Measurements from ENCODE around the gene SUPT20HL1.
A peak's percentile ranks its signal among the peaks of the same experiment; 100 is the strongest.
"Not testable (repeated sequence)": the region's sequence is repeated elsewhere in the genome, so short reads cannot be mapped to it uniquely, and the experiment has no call there.

Gene SUPT20HL1

GRCh38 chrX:24364326-24364725 is 3.9 kb downstream of the SUPT20HL1 start:
- FAIRE-seq = no peak

- FAIRE-seq = no peak
Measured at GRCh38 chrX:24364851-24365538, 4.6 kb downstream of the SUPT20HL1 start.

- FAIRE-seq = not testable (repeated sequence)
Measured at GRCh38 chrX:24366762-24367400, 6.4 kb downstream of the SUPT20HL1 start.

- no peak for FAIRE-seq
Measured at GRCh38 chrX:24369816-24370215, 9.4 kb downstream of the SUPT20HL1 start.

- FAIRE-seq = no peak
Measured at GRCh38 chrX:24371391-24371972, 11.0 kb downstream of the SUPT20HL1 start.

- FAIRE-seq = no peak
Measured at GRCh38 chrX:24372021-24372763, 11.8 kb downstream of the SUPT20HL1 start.

- FAIRE-seq = no peak
Measured at GRCh38 chrX:24375600-24376131, 15.2 kb downstream of the SUPT20HL1 start.

- no peak for FAIRE-seq
Measured at GRCh38 chrX:24376403-24376802, 16.0 kb downstream of the SUPT20HL1 start.

- FAIRE-seq = no peak
Measured at GRCh38 chrX:24377195-24377594, 16.8 kb downstream of the SUPT20HL1 start.

GRCh38 chrX:24377911-24378468 is 17.6 kb downstream of the SUPT20HL1 start:
- no peak for FAIRE-seq

GRCh38 chrX:24378706-24379105 is 18.3 kb downstream of the SUPT20HL1 start:
- FAIRE-seq = no peak

GRCh38 chrX:24380262-24381187 is 20.1 kb downstream of the SUPT20HL1 start:
- FAIRE-seq = no peak

- FAIRE-seq = not testable (repeated sequence)
Measured at GRCh38 chrX:24382315-24382714, 21.9 kb downstream of the SUPT20HL1 start.

- no peak for FAIRE-seq
Measured at GRCh38 chrX:24387724-24388123, 27.3 kb downstream of the SUPT20HL1 start.

GRCh38 chrX:24391389-24391788 is 30.9 kb downstream of the SUPT20HL1 start:
- FAIRE-seq = no peak

- FAIRE-seq = no peak
Measured at GRCh38 chrX:24391843-24392242, 31.4 kb downstream of the SUPT20HL1 start.

GRCh38 chrX:24392709-24393108 is 32.3 kb downstream of the SUPT20HL1 start:
- no peak for FAIRE-seq

GRCh38 chrX:24395775-24396174 is 35.3 kb downstream of the SUPT20HL1 start:
- no peak for FAIRE-seq

GRCh38 chrX:24396236-24396930 is 35.9 kb downstream of the SUPT20HL1 start:
- FAIRE-seq = peak; percentile 73

- no peak for FAIRE-seq
Measured at GRCh38 chrX:24396931-24397279, 36.5 kb downstream of the SUPT20HL1 start.

GRCh38 chrX:24398766-24399165 is 38.3 kb downstream of the SUPT20HL1 start:
- FAIRE-seq = no peak
